ENCODE data around the gene ZBTB12. TPM values are rescaled to one million over a fixed set of nuclear protein-coding genes. Genes with fewer than 3 reads are reported as not detected.

ZBTB12 gene
- total and polyA plus RNA-seq, 9 of the 15 experiments (the other 6 are each of a cell fraction or from before 2014, with no cell fraction given): 0.03 to 12.4 (median 5.8) TPM; not detected in 1

DNA sequence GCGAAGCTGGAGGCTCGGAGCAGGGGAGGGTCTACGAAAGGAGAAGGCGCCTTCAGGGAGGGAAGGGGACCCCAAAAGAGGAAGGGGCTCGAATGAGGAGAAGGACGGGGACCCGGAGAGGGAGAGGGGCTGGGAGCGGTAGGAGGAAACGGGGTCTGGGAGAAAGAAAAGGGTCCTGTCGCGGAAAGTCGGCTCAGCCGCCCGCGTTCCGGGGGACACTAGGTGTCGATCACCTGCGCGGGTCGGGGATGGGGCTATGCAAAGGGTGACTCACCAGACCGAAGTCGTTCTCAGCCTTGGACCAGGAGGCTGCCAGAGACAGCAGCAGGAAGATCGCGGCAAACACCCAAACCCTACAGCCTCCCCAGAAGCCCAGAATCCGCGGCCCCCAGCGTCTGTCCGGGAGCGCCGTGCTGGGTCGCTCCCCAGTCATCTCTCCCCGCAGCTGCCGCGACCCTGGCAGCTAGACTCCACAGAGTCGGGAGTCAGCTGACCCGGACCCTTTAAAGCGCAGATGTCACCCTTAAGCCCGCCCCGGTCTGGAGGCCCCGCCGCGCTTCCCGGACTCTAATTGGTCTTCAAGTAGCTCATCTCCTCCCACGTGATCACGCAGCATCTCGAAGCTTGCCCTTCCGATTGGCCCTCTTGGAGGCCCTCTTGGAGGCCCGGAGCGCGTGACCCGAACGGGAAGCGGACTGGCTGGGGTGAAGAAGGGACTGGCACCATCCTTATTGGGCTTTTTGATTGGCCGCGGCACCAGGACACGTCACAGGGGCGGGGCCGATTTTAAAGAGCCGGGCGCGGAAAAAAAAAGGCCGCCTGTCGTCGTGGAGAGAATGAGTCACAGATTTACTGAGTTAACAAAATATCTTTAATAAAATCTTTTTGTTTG lies 39.3 kb downstream of the ZBTB12 start, which contains the start of gene NEU1 (continued):
- TF ChIP-seq ZBTB8A (IDR thresholded peaks at IDR 0.05; ENCODE audit: partially characterized antibody) (no peak), CBFA2T3 (IDR thresholded peaks at IDR 0.05) (0 out of 2 replicates have a peak, but pooled peaks have one; percentile 3), HIVEP1 (CRISPR knock-in tag; IDR thresholded peaks at IDR 0.05) (peak; percentile 88; the same call in 1 of the 2 replicates), ZNF79 (CRISPR knock-in tag; IDR thresholded peaks at IDR 0.05; ENCODE audit: low read depth) (no peak), HDAC2 (IDR thresholded peaks at IDR 0.05) (peak; percentile 97), ZNF175 (CRISPR knock-in tag; IDR thresholded peaks at IDR 0.05; ENCODE audit: low read depth) (no peak), SMARCA5 (IDR thresholded peaks at IDR 0.05) (peak; percentile 71; the same call in 1 of the 2 replicates), CCAR2 (IDR thresholded peaks at IDR 0.05; ENCODE audit: low read depth, low read length) (no peak), KAT2B (IDR thresholded peaks at IDR 0.05; ENCODE audit: low read depth, low read length) (no peak), KAT7 (CRISPR knock-in tag; IDR thresholded peaks at IDR 0.05; ENCODE audit: borderline replicate concordance) (peak; percentile 21; the same call in 1 of the 2 replicates), NEUROD1 (IDR thresholded peaks at IDR 0.05; ENCODE audit: borderline replicate concordance, low read depth, low read length, partially characterized antibody) (peak; percentile 98), ZC3H4 (CRISPR knock-in tag; IDR thresholded peaks at IDR 0.05; ENCODE audit: borderline replicate concordance) (no peak), TAF7 (tag; IDR thresholded peaks at IDR 0.05) (peak; percentile 88), CAMTA2 (CRISPR knock-in tag; conservative IDR thresholded peaks at IDR 0.05) (no peak), ELF4 (CRISPR knock-in tag; IDR thresholded peaks at IDR 0.05) (no peak), JUN (IDR thresholded peaks at IDR 0.05; ENCODE audit: borderline replicate concordance, low read depth, low read length) (peak; percentile 87), JUN (CRISPR knock-in tag; IDR thresholded peaks at IDR 0.05; ENCODE audit: borderline replicate concordance) (peak; percentile 89; the same call in 1 of the 2 replicates), CBFA2T2 (conservative IDR thresholded peaks at IDR 0.05) (peak; percentile 94), POLR2AphosphoS5 (IDR thresholded peaks at IDR 0.05; ENCODE audit: control insufficient read depth, insufficient read depth, low read depth, low read length) (peak; percentile 77)
- TF ChIP-seq, protein P1, sequence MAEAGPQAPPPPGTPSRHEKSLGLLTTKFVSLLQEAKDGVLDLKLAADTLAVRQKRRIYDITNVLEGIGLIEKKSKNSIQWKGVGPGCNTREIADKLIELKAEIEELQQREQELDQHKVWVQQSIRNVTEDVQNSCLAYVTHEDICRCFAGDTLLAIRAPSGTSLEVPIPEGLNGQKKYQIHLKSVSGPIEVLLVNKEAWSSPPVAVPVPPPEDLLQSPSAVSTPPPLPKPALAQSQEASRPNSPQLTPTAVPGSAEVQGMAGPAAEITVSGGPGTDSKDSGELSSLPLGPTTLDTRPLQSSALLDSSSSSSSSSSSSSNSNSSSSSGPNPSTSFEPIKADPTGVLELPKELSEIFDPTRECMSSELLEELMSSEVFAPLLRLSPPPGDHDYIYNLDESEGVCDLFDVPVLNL (CRISPR knock-in tag; IDR thresholded peaks at IDR 0.05; ENCODE audit: low read depth): peak; percentile 93
- TF ChIP-seq, protein P2, sequence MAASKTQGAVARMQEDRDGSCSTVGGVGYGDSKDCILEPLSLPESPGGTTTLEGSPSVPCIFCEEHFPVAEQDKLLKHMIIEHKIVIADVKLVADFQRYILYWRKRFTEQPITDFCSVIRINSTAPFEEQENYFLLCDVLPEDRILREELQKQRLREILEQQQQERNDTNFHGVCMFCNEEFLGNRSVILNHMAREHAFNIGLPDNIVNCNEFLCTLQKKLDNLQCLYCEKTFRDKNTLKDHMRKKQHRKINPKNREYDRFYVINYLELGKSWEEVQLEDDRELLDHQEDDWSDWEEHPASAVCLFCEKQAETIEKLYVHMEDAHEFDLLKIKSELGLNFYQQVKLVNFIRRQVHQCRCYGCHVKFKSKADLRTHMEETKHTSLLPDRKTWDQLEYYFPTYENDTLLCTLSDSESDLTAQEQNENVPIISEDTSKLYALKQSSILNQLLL (CRISPR knock-in tag; IDR thresholded peaks at IDR 0.05; ENCODE audit: borderline replicate concordance): no peak
- TF ChIP-seq, protein P3, sequence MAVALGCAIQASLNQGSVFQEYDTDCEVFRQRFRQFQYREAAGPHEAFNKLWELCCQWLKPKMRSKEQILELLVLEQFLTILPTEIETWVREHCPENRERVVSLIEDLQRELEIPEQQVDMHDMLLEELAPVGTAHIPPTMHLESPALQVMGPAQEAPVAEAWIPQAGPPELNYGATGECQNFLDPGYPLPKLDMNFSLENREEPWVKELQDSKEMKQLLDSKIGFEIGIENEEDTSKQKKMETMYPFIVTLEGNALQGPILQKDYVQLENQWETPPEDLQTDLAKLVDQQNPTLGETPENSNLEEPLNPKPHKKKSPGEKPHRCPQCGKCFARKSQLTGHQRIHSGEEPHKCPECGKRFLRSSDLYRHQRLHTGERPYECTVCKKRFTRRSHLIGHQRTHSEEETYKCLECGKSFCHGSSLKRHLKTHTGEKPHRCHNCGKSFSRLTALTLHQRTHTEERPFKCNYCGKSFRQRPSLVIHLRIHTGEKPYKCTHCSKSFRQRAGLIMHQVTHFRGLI (CRISPR knock-in tag; IDR thresholded peaks at IDR 0.05): no peak
- TF ChIP-seq, protein P4, sequence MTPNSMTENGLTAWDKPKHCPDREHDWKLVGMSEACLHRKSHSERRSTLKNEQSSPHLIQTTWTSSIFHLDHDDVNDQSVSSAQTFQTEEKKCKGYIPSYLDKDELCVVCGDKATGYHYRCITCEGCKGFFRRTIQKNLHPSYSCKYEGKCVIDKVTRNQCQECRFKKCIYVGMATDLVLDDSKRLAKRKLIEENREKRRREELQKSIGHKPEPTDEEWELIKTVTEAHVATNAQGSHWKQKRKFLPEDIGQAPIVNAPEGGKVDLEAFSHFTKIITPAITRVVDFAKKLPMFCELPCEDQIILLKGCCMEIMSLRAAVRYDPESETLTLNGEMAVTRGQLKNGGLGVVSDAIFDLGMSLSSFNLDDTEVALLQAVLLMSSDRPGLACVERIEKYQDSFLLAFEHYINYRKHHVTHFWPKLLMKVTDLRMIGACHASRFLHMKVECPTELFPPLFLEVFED (CRISPR knock-in tag; conservative IDR thresholded peaks at IDR 0.05): peak; percentile 92; the same call in 1 of the 2 replicates
